Prostate gland (tissue), 2 donors: ENCODE results near the gene INSRR. TPM values are rescaled to one million over a fixed set of nuclear protein-coding genes. Genes with fewer than 3 reads are reported as not detected.

Source experiments
- DNase-seq: peaks from one replicate; pipeline ENCODE4 v3.0.0-alpha.2; 2019; ENCODE audit warnings: low spot score
- H3K27ac ChIP-seq, 2 donors: fragments of 200-600 bp; sonication (generic); 2 replicates each; pipeline ENCODE4 v1.5.1; 2017 to 2019
- H3K27me3 ChIP-seq: fragments of 200-600 bp; sonication (generic); replicated peaks from 2 replicates; pipeline ENCODE4 v1.5.1; 2019; ENCODE audit not compliant: insufficient read depth
- H3K36me3 ChIP-seq, 2 donors: fragments of 200-600 bp; sonication (generic); 1 replicate in 1 of 2; 2 replicates in 1 of 2; pipeline versions ENCODE4 v1.5.1 to v1.8.1; 2017 to 2019
- H3K4me1 ChIP-seq: fragments of 200-600 bp; sonication (generic); replicated peaks from 2 replicates; pipeline ENCODE4 v1.5.1; 2019
- H3K4me3 ChIP-seq, 2 donors: fragments of 200-600 bp; sonication (generic); 2 replicates each; pipeline ENCODE4 v1.5.1; 2017 to 2019
- H3K9me3 ChIP-seq: fragments of 200-600 bp; sonication (generic); 2 replicates; pipeline ENCODE4 v1.5.1; 2017
- POLR2A ChIP-seq: fragments of 450-650 bp; IDR thresholded peaks from one replicate; pipeline ENCODE4 v1.6.1; 2016; ENCODE audit warnings: antibody characterized with exemption, mild to moderate bottlenecking
- POLR2AphosphoS5 ChIP-seq: sonication (generic); formaldehyde crosslinking; IDR thresholded peaks from one replicate; pipeline ENCODE4 v1.6.1; 2017; ENCODE audit warnings: antibody characterized with exemption
- WGBS: methylation state at CpG from one replicate; pipeline ENCODE4 v1.1.5; 2018; 5-methylcytosine and 5-hydroxymethylcytosine counted together
- intact Hi-C: fragments of 100-400 bp; cut with DNase I; formaldehyde crosslinking; loops from one replicate; pipeline ENCODE4 v1.14.2; 2022
- total RNA-seq, 2 donors: library from RNA; depleted of rRNA; stranded (reverse); fragments of >200 nt; gene quantifications; one replicate each; pipeline ENCODE4 v1.1.0, GENCODE V29; 2016
- TF ChIP-seq, protein P1 (sequence below), 4 experiments: fragments of 200-600 bp in 2 of 4; fragments of 450-650 bp in 2 of 4; sonication (generic) in 2 of 4; IDR thresholded peaks; 1 replicate in 3 of 4; 2 replicates in 1 of 4; pipeline ENCODE4 v1.5.1; 2016 to 2019; ENCODE audit warnings: antibody characterized with exemption in 4 of 4, mild to moderate bottlenecking in 2 of 4, moderate library complexity in 2 of 4

The INSRR gene
- total RNA-seq, 2 donors from 2014 or later, result 0.18 to 3.0 TPM

DNA sequence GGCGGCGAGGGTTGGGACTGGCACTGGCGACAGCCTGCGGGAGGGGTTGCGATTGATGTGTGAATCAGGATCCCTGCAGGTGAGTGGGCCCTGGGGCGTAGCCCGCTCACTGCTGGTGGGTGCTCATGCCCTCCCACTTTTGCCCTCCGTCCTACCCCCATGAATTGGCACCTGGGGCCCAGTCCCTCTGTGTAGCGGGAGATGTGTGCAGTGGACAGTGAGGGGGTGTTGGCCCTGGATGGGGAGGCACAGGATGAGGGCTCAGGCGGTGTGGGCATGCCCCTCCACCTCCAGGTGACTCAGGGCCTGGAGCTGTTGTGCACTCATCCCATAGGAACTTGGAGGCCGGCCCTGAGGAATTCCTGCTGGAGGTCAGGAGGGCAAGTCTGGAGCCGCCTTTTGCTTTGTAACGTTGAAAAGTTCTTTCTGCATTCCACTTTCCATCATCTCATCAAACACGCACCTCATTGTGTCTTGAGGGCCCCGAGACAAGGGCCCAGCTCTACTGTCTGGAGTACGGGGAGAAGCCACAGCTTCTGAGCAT lies 37.6 kb upstream of the INSRR start:
- Histone ChIP-seq H3K27me3 (peaks cover 6% of the 10 kb centered on the region), H3K9me3 (no peaks in the 10 kb centered on the region), H3K36me3 (no peaks in the 10 kb centered on the region), H3K4me3 (no peak overlapping the region), H3K4me1 (peaks cover 3% of the 10 kb centered on the region), H3K27ac (no peak overlapping the region)
- no peak for DNase-seq
- 84% methylated on average over 16 of the region's 16 CpGs for WGBS
- no peak for TF ChIP-seq POLR2A
- intact Hi-C loops, result no loop called here

DNA sequence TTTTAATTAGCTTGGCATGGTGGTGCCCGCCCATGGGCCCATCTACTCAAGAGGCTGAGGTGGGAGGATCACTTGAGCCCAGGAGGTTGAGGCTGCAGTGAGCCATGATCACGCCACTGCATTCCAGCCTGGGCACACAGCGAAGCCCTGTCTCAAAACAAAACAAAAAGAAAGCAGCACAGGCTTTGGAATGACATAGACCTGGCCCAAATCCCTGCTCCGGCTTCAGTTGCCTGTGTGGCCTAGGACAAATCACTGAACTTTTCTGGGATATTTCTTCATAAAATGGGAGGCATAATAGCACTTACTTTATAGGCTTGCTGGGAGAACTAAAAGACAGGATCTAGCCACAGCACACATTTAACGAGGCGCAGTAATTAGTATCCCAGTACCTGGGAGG lies 37.0 kb upstream of the INSRR start:
- TF ChIP-seq POLR2A (no peak), POLR2AphosphoS5 (no peak)
- TF ChIP-seq, protein P1, sequence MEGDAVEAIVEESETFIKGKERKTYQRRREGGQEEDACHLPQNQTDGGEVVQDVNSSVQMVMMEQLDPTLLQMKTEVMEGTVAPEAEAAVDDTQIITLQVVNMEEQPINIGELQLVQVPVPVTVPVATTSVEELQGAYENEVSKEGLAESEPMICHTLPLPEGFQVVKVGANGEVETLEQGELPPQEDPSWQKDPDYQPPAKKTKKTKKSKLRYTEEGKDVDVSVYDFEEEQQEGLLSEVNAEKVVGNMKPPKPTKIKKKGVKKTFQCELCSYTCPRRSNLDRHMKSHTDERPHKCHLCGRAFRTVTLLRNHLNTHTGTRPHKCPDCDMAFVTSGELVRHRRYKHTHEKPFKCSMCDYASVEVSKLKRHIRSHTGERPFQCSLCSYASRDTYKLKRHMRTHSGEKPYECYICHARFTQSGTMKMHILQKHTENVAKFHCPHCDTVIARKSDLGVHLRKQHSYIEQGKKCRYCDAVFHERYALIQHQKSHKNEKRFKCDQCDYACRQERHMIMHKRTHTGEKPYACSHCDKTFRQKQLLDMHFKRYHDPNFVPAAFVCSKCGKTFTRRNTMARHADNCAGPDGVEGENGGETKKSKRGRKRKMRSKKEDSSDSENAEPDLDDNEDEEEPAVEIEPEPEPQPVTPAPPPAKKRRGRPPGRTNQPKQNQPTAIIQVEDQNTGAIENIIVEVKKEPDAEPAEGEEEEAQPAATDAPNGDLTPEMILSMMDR (IDR thresholded peaks at IDR 0.05), result no peak
- intact Hi-C loops, result no loop called here
- peaks cover 3% of the 10 kb centered on the region for H3K4me1 ChIP-seq
- no peaks in the 10 kb centered on the region for H3K36me3 ChIP-seq
- no peak for DNase-seq
- H3K4me3 ChIP-seq, result no peak overlapping the region
- peaks cover 6% of the 10 kb centered on the region for H3K27me3 ChIP-seq
- H3K9me3 ChIP-seq, result no peaks in the 10 kb centered on the region
- no peak overlapping the region for H3K27ac ChIP-seq
- WGBS, result 83% methylated on average over 6 of the region's 6 CpGs

DNA sequence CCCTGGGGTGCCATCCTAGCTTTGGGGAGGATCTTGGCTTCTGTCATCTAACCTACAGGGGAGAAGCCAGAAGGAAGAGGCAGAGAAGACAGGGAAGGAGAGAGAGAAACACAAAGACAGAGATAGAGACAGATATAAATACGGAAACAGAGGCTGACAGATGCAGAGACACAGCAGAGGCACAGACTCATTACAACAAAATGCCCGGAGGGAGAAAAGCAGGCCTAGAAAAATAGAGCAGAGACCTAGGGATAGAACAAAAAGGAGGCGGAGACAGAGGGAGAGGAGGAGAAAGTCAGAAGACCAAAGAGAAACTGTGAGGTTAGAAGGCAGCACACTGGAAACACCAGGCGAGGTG lies 36.5 kb upstream of the INSRR start:
- 80% methylated on average over 4 of the region's 4 CpGs for WGBS

DNA sequence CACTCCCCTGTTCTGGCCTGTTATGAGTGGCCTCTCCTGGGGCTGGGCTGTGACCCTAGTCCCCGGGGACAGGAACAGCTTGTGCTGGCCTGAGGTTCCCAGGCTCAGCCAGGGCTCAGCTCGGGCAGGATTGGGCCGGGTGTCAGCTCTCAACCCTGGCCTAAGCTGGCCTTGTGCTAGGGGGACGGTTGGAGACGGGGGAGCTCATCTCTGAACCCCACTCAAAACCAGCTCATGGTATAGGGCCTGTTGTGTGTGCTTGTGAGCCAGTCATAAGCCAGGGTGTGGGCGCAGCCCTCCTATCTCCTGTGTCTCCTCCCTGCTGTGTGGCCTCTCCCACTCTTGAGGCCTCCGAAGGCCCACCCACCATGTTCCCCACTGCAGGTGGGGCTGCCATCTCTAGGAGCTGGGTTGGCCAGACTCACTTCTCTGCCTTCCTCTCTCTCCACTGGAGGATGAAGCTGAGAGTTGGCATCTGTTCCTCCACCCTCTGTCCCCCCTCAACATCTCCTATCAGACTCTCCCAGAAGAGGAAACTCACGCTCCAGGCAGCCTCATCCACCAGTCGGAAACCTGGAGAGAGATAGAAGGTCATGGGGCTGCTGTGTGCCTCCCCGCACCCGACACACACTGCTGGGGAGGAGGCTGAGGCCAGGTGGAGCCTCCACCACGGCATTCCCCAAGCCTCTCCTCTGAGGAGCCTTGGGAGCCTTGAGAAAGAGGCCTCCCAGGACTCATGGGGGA lies 36.0 kb upstream of the INSRR start:
- DNase-seq, result no peak
- Histone ChIP-seq H3K36me3 (no peaks in the 10 kb centered on the region), H3K27me3 (peaks cover 2% of the 10 kb centered on the region), H3K27ac (peak overlapping the region; percentile 64 to 75), H3K4me3 (no peak overlapping the region), H3K4me1 (peaks cover 3% of the 10 kb centered on the region), H3K9me3 (no peaks in the 10 kb centered on the region)
- TF ChIP-seq POLR2A (no peak), POLR2AphosphoS5 (no peak)
- TF ChIP-seq, protein P1 (IDR thresholded peaks at IDR 0.05), result no peak
- intact Hi-C loops, result no loop called here
- WGBS, result 74% methylated on average over 12 of the region's 12 CpGs

More for the DNA sequence above, 36.5 kb upstream of the INSRR start:
- Histone ChIP-seq H3K4me1 (peaks cover 3% of the 10 kb centered on the region), H3K4me3 (no peak overlapping the region), H3K27me3 (peaks cover 6% of the 10 kb centered on the region), H3K36me3 (no peaks in the 10 kb centered on the region), H3K27ac (peak overlapping the region; percentile 64 to 75), H3K9me3 (no peaks in the 10 kb centered on the region)
- intact Hi-C loops, result no loop called here
- no peak for DNase-seq
- TF ChIP-seq, protein P1 (IDR thresholded peaks at IDR 0.05), result no peak
- TF ChIP-seq POLR2A (no peak), POLR2AphosphoS5 (no peak)

DNA sequence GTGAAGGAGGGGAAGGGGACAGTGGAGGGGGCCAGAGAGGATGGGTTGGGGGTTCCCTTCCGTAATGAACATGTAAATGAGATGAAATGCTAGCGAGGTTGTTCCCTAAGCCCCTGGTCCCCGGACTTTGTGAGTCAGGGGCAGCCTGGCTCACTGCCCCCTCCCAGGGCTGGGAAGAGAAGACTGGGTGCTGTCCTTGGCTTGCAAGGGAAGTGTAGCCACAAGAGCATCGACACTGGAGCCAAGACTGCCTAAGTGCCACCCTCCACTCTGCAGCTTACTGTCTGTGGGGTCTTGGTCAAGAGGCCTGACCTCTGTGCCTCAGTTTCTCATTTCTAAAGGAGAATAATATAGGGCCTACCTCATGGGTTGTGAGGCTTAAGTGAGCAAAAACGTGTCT lies 35.1 kb upstream of the INSRR start:
- H3K9me3 ChIP-seq, result no peaks in the 10 kb centered on the region
- H3K27ac ChIP-seq, result peak overlapping the region; percentile 64 to 75
- DNase-seq, result no peak
- 49% methylated on average over 5 of the region's 5 CpGs for WGBS
- peaks cover 3% of the 10 kb centered on the region for H3K4me1 ChIP-seq
- H3K36me3 ChIP-seq, result no peaks in the 10 kb centered on the region
- peaks cover 2% of the 10 kb centered on the region for H3K27me3 ChIP-seq
- intact Hi-C loops, result no loop called here
- TF ChIP-seq, protein P1 (IDR thresholded peaks at IDR 0.05), result no peak
- TF ChIP-seq POLR2A (no peak), POLR2AphosphoS5 (no peak)
- peak overlapping the region; percentile 16 to 23 for H3K4me3 ChIP-seq
